ENCODE results near the gene IL2RA. TPM values are rescaled to one million over a fixed set of nuclear protein-coding genes. Genes with fewer than 3 reads are reported as not detected.

The IL2RA gene
- total and polyA plus RNA-seq, 4 donors: 0.24 to 10.3 (median 3.4) TPM

DNA sequence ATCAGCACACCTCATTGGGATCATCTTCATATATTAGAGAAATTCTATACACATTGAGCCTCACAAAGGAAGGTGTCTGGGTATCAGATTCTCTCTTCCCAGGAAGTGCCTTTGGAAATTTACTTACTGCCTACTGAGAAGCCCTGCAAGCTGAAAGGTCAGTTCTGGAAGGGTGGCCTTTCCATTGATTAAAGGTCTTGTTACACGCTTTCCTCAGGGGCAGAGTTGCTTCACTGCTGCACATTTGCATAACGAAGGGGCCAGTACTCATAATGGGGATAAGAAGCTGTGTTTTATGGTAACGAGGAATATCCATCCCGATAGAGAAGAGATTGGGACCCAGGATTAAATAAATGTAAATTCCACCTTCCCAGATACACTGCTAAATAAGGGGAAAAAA lies 65.5 kb downstream of the IL2RA start:
- H3K27ac ChIP-seq (ENCODE audit: low read depth in 1 of 2, low read length in 1 of 2): no peak overlapping the region
- WGBS, 2 donors: 85 to 93% methylated on average over 4 of the region's 4 CpGs
- ATAC-seq (ENCODE audit: insufficient read depth, low FRiP score) (no peak), DNase-seq (no peak)
- peaks cover 0 to 2% (median under 1%) of the 10 kb centered on the region in 4 donors for H3K9me3 ChIP-seq (ENCODE audit: control insufficient read depth in 4 of 4, insufficient read depth in 3 of 4, low read length in 3 of 4)
- no peak overlapping the region for H3K9ac ChIP-seq (ENCODE audit: insufficient read depth in 1 of 2, low read length in 2 of 2)
- H3K36me3 ChIP-seq (ENCODE audit: control insufficient read depth in 4 of 4, insufficient read depth in 4 of 4, low read length in 4 of 4): no peaks in the 10 kb centered on the region
- H3K27me3 ChIP-seq (ENCODE audit: control insufficient read depth in 3 of 3, insufficient read depth in 3 of 3, low read length in 2 of 3): no peaks in the 10 kb centered on the region
- H3K4me3 ChIP-seq: no peak overlapping the region
- H3K4me1 ChIP-seq (ENCODE audit: control insufficient read depth in 5 of 5, insufficient read depth in 5 of 5, low read length in 5 of 5): no peaks in the 10 kb centered on the region
- TF ChIP-seq, protein P1, sequence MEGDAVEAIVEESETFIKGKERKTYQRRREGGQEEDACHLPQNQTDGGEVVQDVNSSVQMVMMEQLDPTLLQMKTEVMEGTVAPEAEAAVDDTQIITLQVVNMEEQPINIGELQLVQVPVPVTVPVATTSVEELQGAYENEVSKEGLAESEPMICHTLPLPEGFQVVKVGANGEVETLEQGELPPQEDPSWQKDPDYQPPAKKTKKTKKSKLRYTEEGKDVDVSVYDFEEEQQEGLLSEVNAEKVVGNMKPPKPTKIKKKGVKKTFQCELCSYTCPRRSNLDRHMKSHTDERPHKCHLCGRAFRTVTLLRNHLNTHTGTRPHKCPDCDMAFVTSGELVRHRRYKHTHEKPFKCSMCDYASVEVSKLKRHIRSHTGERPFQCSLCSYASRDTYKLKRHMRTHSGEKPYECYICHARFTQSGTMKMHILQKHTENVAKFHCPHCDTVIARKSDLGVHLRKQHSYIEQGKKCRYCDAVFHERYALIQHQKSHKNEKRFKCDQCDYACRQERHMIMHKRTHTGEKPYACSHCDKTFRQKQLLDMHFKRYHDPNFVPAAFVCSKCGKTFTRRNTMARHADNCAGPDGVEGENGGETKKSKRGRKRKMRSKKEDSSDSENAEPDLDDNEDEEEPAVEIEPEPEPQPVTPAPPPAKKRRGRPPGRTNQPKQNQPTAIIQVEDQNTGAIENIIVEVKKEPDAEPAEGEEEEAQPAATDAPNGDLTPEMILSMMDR (IDR thresholded peaks at IDR 0.05; ENCODE audit: control extremely low read depth, extremely low read depth): no peak

DNA sequence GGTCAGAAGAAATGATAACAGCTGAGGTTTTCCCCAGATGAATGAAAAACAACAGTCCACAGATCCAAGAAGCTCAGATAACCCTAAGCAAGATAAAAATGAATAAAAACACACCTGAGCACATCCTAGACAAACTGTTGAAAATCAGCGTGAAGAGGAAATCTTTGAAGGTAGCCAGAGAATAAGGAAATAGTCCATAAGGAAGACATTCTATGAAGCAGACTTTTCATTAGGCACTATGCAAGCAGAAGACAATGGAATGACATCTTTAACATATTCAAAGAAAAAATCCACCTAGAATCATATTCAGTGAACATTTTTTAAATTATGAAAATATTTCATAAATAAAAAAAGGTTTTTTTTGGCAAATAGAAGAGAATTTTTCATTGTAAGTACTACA lies 69.8 kb downstream of the IL2RA start:
- Histone ChIP-seq H3K4me3 (no peak overlapping the region), H3K9ac (ENCODE audit: insufficient read depth in 1 of 2, low read length in 2 of 2) (no peak overlapping the region), H3K9me3 (ENCODE audit: control insufficient read depth in 4 of 4, insufficient read depth in 3 of 4, low read length in 3 of 4) (peaks cover 0 to 3% (median 1%) of the 10 kb centered on the region in 4 donors), H3K4me1 (ENCODE audit: control insufficient read depth in 5 of 5, insufficient read depth in 5 of 5, low read length in 5 of 5) (peaks cover 0 to 22% (median 0%) of the 10 kb centered on the region in 5 donors), H3K27me3 (ENCODE audit: control insufficient read depth in 3 of 3, insufficient read depth in 3 of 3, low read length in 2 of 3) (no peaks in the 10 kb centered on the region), H3K36me3 (ENCODE audit: control insufficient read depth in 4 of 4, insufficient read depth in 4 of 4, low read length in 4 of 4) (no peaks in the 10 kb centered on the region), H3K27ac (ENCODE audit: low read depth in 1 of 2, low read length in 1 of 2) (no peak overlapping the region)
- ATAC-seq (ENCODE audit: insufficient read depth, low FRiP score): no peak
- no peak for DNase-seq
- 92 to 95% methylated on average over 1 of the region's 1 CpG for WGBS, 2 donors
- TF ChIP-seq, protein P1 (IDR thresholded peaks at IDR 0.05; ENCODE audit: control extremely low read depth, extremely low read depth): no peak

GRCh38 chr10:5991708-5992107 lies 70.5 kb downstream of the IL2RA start:
- H3K27me3 ChIP-seq (ENCODE audit: control insufficient read depth in 3 of 3, insufficient read depth in 3 of 3, low read length in 2 of 3): no peaks in the 10 kb centered on the region
- DNase-seq: no peak
- no peaks in the 10 kb centered on the region for H3K36me3 ChIP-seq (ENCODE audit: control insufficient read depth in 4 of 4, insufficient read depth in 4 of 4, low read length in 4 of 4)
- peaks cover 0 to 3% (median 1%) of the 10 kb centered on the region in 4 donors for H3K9me3 ChIP-seq (ENCODE audit: control insufficient read depth in 4 of 4, insufficient read depth in 3 of 4, low read length in 3 of 4)
- no peak for ATAC-seq (ENCODE audit: insufficient read depth, low FRiP score)
- H3K4me1 ChIP-seq (ENCODE audit: control insufficient read depth in 5 of 5, insufficient read depth in 5 of 5, low read length in 5 of 5): peaks cover 0 to 29% (median 0%) of the 10 kb centered on the region in 5 donors
- H3K9ac ChIP-seq (ENCODE audit: insufficient read depth in 1 of 2, low read length in 2 of 2): no peak overlapping the region
- H3K4me3 ChIP-seq: no peak overlapping the region
- no peak overlapping the region for H3K27ac ChIP-seq (ENCODE audit: low read depth in 1 of 2, low read length in 1 of 2)
- TF ChIP-seq, protein P1 (IDR thresholded peaks at IDR 0.05; ENCODE audit: control extremely low read depth, extremely low read depth): no peak

DNA sequence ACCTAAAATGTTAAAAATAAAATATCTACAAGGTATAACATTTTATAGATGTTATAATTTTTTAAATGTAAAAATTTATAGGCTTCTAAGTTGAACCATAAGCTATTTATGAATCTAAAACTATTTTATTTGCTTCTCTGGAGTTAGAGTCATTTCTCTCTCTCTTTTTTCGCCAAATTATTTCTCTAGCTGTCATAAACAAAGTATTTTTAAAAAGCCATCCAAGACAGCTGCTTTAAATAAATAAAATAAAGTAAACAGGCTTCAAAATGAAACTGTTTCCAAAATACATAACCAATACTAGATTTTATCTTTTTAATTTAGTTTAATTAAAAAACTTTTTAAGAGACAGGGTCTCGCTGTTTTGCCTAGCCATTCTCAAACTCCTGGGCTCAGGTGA lies 72.4 kb downstream of the IL2RA start:
- H3K9me3 ChIP-seq (ENCODE audit: control insufficient read depth in 4 of 4, insufficient read depth in 3 of 4, low read length in 3 of 4): peaks cover 0 to 3% (median 1%) of the 10 kb centered on the region in 4 donors
- 76 to 87% methylated on average over 2 of the region's 2 CpGs for WGBS, 2 donors
- H3K4me1 ChIP-seq (ENCODE audit: control insufficient read depth in 5 of 5, insufficient read depth in 5 of 5, low read length in 5 of 5): peaks cover 0 to 38% (median 0%) of the 10 kb centered on the region in 5 donors
- no peaks in the 10 kb centered on the region for H3K27me3 ChIP-seq (ENCODE audit: control insufficient read depth in 3 of 3, insufficient read depth in 3 of 3, low read length in 2 of 3)
- DNase-seq (peak in 2 of 3 donors; percentile 67 to 81), ATAC-seq (ENCODE audit: insufficient read depth, low FRiP score) (no peak)
- TF ChIP-seq, protein P1 (IDR thresholded peaks at IDR 0.05; ENCODE audit: control extremely low read depth, extremely low read depth): no peak
- H3K9ac ChIP-seq (ENCODE audit: insufficient read depth in 1 of 2, low read length in 2 of 2): no peak overlapping the region
- no peak overlapping the region for H3K27ac ChIP-seq (ENCODE audit: low read depth in 1 of 2, low read length in 1 of 2)
- H3K4me3 ChIP-seq: no peak overlapping the region
- no peaks in the 10 kb centered on the region for H3K36me3 ChIP-seq (ENCODE audit: control insufficient read depth in 4 of 4, insufficient read depth in 4 of 4, low read length in 4 of 4)

Measured in lung (tissue), 12 donors.